ENCODE data around the gene NOTCH1.

The NOTCH1 gene

GRCh38 chr9:136497916-136498695, 47.7 kb downstream of the NOTCH1 start:
- no peak for DNase-seq

DNA sequence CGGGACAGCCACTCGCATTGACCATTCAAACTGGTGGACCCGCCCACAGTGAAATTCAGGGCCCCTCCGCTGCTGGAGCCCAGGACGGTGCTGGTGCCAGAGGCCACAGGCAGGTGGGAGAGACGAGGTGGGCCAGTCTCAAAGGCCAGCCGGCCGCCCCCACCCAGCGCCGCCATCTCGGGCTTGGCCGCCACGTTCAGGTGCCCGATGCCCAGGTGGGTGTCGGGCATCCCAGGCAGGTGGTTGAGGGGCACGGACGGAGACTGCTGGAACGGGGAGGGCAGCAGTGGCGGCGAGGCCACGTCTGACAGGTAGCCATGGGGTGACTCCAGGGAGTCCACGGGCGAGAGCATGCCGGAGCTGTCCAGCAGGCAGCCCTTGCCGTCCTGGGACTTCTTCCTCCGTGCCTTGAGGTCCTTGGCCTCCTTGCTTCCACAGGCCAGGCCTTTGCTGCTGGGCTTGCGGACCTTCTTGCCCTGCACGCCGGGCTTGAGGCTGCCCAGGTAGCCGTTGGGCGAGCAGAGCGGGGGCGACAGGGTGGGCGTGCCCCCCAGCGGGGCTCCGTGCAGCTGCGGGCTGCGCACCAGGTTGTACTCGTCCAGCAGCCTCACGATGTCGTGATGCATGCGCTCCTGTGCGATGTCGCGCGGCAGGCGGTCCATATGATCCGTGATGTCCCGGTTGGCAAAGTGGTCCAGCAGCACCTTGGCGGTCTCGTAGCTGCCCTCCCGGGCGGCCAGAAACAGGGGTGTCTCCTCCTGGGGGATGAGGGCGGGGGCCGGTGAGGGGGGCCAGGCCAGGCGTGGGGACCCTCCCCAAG, 48.8 kb downstream of the NOTCH1 start:
- no peak for DNase-seq

GRCh38 chr9:136496181-136496580, 49.7 kb downstream of the NOTCH1 start:
- DNase-seq = no peak

GRCh38 chr9:136495238-136495800, 50.5 kb downstream of the NOTCH1 start:
- no peak for DNase-seq

DNA sequence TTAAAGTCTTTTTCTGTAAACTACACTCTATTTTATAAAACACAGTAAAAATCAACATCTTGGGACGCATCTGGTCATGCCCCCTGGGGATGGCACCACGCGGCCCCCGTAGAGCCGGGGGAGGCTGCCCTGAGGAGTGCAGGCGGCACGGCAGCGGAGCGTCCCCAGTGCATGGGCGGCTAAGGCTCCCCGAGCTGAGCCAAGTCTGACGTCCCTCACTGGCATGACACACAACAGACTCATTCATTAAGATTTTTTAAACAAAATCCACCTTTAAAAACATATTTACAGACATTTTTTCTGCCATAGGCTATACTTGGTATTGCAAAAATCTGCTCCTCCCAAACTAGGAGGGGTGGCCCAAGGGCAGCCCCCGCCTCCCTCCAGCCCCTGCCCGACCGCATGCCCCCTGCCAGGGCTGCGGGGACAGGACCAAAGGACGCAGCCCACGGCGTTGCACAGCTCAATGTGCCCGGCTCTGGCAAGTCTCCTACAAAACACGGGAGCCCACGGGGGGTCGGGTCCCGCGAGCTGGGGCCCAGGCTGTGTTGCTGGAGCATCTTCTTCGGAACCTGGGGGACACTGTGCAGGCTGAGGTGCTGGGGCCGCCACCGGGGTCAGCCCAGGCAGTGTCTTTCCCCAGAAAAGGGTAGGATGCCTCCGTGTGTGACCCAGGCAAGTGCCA, 51.2 kb downstream of the NOTCH1 start:
- DNase-seq = no peak

- no peak for DNase-seq
Measured at GRCh38 chr9:136494012-136494411, 51.8 kb downstream of the NOTCH1 start.

DNA sequence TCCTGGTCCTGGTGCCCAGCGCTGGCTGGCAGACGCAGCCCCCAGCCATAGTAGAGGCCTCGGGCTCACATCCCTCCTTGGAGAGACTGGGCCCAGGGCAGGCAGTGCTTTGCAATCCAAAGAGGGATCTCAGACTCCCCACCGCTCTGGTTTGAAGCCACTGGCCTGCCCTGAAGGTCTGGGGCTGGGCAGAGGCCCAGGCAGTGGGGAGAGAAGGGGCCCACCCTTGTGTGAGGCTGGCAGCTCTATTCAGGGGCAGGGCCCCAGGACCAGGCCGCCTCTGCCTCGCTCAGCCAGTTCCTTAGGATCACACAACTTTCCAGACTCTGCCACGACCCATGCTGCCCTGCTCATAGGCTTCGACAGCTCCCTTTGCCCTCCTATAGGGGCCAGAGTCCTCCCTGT, 52.3 kb downstream of the NOTCH1 start:
- no peak for DNase-seq

DNA sequence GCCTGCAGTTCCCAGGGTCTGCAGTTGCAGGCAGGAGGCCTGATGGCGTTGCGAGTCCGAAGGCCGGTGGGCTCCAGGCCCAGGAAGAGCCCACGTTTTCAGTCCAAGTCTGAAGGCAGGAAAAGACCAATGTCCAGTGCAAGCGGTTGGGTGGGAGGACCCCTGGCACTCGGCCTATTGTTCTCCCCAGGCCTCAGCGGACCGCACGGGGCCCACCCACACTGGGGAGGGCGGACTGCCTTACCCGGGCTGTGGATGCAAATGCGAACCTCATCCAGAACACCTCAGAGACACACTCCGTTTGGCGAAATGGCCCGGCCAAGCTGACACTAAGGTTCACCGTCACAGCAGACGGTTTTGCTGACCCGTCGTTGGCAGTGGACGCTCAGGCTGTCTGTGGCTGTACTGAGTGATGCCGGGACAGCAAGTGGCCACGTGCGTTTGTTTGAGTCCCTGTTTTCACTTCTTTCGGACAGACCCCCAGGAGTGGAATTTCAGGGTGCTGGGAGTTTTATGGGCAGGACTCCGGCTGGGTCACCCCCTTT, 52.8 kb downstream of the NOTCH1 start:
- DNase-seq = no peak

GRCh38 chr9:136489731-136490130, 56.1 kb downstream of the NOTCH1 start:
- no peak for DNase-seq

DNA sequence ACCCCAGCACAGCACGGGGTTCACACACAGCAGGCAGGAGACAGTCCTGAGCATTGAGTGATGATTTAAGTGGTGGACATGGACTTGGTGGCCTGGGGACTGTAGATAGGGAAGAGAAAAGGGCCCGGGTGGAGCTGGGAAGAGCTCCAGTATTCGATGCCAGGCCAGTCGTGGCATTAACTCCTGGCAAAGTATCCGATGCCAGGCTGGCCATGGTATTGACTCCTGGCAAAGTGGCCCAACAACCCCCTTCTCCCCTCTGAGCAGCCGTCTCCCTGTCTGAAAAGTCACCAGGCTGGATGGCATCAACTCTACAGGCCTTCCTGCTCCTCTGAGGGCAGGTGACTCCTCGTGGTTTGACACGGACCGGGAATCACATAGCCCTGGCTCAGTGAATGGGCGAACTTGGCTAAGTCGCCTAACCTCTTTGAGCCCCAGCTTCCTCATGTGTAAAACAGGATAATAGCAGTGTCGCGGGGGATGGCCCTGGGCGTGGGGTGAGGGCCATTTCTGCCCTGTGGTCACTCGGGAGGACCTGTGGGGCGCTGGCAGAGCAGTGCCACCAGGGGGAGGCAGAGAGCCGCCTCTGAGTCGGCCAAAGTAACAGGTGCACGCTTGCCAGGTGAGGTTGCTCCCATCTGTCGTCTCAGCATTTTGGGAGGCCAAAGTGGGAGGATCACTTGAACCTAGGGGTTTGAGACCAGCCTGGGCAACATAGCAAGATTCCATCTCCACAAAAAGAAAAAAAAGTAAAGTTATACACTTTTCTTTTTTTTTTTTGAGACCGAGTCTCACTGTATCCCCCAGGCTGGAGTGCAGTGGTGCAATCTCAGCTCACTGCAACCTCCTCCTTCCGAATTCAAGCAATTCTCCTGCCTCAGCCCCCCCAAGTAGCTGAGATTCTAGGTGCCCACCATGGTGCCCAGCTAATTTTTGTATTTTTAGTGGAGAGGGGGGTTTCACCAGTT, 57.3 kb downstream of the NOTCH1 start:
- DNase-seq = peak; percentile 45

DNA sequence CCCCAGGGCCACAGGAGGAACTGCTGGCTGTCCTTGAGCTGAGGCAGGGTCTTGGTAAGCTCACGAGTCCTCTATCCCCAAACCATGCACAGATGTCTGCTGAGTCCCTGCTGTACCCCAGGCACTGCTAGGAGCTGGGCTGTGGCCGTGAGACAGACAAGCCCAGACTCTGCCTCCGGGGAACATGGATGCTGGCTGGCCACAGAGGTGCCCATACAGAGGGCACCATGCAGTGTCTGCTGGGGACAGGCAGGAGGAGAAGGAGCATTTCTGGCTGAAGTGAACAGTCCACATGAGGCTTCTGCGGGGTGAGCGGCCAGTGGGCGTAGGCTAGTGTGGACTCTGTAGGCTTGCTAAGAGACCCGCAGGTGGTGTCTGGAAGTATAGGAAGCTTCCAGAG, 58.2 kb downstream of the NOTCH1 start:
- no peak for DNase-seq

DNA sequence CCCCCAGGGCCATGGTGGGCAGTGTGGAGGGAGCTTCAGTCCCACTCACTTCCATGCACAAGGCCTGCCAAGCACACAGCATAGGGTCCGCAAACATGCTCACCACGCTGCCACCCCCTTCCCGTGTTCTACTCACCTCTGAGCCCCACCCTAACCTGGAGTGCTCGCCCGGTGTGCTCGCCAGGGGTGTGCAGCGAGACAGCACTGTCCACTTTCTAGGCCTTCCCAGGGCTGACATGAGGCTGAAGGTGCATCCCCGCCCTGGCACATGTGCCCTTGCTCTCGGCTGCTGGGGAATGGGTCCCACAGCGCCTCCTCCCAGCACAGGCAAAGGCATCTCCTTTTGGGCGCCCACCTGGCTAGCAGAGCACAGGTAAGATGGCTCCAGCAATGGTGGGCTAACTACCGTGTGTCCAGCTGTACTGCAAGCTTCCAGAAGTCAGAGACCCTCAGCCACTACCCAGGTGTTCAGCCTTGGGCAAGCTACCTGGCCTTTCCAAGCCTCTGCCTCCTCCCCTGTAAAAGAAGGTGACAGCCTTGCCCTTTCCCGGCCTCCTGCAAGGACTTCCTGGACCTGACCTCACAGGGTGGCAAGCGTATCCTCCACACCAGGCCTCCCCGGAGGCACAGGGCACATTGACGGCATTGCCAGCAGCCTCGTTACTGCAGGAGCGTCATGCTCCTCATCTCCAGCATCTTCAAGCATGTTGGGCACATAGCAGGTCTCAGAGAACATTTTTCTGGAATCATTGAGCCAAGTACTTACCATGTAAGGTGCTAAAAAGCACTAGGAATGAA, 58.8 kb downstream of the NOTCH1 start:
- DNase-seq = no peak

DNA sequence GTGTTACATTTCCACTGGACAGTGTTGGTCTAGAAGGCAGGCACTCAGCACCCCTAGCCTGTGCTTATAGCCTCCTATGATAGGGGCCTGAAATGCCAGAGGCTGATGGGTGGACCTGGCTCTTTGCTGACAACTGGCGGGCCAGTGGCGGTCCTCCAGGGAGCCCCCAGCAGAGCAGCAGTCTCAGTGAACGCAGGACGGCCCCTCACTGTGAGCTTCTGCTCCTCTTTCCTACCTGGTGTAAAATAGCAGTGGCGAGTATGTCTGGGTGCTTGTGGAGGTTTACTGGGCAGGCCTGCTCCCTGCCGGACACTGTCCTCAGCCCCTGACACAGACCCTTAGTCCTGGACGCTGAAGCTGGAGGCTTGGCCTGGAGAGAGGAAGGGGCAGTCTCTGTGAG, 59.7 kb downstream of the NOTCH1 start:
- DNase-seq = no peak

GRCh38 chr9:136485049-136486045, 60.5 kb downstream of the NOTCH1 start:
- DNase-seq = peak; percentile 61

DNA sequence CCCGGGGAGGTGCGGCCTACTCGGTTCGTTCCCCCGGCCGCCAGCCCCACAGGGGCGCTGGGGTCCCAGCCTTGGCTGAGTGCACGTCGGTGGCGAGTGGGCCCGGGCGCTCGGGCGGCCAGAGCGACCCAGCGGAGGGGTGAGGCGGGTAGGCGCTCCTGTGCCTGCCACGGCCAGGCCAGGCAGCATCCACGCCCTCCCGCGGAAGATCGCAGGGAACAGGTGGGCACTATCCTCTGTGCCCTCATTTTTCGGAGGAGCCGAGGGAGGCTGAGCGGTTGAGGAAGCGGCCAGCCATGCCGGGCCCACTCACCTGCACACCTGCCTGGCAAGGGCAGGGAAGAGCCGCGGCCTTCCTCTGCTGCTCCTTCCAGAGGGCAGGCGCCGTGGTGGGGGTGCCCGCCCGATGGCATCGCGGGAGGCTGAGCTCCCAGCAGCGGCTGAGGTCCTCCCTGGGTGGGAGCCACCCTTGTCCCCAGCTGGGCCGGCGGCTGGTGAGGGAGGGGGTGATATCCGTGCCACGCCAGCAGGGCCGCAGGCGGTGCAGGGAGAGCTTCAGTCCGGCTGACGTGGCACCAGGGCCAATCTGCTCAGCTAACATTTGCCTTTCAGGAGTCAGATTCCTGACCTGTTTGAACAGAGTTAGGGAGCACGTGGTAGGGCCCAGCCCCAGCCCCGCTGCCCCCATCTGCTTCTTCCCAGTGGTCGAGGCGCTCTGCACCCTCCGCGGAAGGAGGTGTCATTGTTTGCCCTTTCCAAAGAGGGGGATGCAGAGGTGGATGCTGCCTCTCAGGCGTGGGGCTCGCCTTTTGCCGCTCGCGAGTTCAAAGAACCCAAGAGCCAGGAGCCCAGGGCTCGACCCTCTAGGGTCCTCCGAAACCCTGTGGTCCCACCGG, 61.4 kb downstream of the NOTCH1 start:
- DNase-seq = peak; percentile 51

- peak; percentile 87 for DNase-seq
Measured at GRCh38 chr9:136483589-136484152, 62.2 kb downstream of the NOTCH1 start.

GRCh38 chr9:136482793-136483588, 62.9 kb downstream of the NOTCH1 start, which contains the start of gene SEC16A:
Gene SEC16A (minus strand): TSS chr9:136483040. CDS start chr9:136477615, 5,425 bp downstream.
- peak; percentile 96 for DNase-seq
